GM10847 (cell line): ENCODE data around the gene AARSD1.

ENCODE experiments used
- POLR2A ChIP-seq: IDR thresholded peaks from 2 replicates; pipeline ENCODE4 v1.6.1; 2011; ENCODE audit not compliant: insufficient read length; ENCODE audit errors: extremely low read depth

Gene AARSD1, protein sequence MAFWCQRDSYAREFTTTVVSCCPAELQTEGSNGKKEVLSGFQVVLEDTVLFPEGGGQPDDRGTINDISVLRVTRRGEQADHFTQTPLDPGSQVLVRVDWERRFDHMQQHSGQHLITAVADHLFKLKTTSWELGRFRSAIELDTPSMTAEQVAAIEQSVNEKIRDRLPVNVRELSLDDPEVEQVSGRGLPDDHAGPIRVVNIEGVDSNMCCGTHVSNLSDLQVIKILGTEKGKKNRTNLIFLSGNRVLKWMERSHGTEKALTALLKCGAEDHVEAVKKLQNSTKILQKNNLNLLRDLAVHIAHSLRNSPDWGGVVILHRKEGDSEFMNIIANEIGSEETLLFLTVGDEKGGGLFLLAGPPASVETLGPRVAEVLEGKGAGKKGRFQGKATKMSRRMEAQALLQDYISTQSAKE

DNA sequence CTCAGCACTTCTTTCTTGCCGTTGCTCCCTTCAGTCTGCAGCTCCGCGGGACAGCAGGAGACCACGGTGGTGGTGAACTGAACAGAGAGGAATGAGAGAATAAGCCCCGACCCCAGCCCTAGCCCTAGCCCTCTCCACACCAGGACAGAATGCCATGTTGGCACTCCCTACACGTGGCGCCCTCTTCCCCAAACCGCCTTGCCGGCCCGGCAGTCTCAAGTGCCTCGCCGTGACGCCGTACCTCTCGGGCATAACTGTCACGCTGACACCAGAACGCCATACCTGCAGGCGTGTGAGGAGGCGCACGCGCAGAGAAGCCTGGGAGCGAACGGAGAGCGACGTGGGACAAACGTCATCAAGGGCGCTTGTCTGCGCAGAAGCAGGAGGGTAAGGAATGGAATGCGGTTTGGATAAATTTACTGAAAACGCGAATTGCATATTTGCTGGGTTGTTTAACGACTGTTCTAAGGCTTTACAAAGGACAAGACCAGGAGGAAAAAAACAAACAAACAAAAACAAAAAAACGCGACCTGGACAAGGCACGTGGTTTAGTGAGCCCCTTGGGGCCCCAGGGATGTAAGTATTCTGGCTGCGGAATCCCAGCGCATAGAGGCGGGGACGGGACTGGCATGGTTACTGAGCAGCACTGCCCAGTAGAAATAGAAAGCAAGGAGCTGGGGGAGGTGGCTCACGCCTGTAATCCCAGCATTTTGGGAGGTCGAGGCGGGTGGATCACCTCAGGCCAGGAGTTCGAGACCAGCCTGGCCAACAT lies at the start of gene AARSD1:
TSS of gene AARSD1 (minus strand) at position 294 of the 772 bp plus-strand sequence. CDS start at position 280, 14 bp downstream.
- peak; percentile 91 for TF ChIP-seq POLR2A

DNA sequence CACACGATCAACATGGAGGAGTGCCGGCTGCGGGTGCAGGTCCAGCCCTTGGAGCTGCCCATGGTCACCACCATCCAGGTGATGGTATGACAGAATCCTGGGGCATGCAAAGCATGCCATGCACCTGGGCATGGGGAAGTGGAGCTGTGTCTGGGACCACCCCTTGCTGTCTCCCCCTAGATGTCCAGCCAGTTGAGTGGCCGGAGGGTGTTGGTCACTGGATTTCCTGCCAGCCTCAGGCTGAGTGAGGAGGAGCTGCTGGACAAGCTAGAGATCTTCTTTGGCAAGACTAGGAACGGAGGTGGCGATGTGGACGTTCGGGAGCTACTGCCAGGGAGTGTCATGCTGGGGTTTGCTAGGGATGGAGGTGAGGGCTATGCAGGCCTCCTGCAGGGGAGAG lies 49.0 kb upstream of the AARSD1 start:
- no peak for TF ChIP-seq POLR2A

DNA sequence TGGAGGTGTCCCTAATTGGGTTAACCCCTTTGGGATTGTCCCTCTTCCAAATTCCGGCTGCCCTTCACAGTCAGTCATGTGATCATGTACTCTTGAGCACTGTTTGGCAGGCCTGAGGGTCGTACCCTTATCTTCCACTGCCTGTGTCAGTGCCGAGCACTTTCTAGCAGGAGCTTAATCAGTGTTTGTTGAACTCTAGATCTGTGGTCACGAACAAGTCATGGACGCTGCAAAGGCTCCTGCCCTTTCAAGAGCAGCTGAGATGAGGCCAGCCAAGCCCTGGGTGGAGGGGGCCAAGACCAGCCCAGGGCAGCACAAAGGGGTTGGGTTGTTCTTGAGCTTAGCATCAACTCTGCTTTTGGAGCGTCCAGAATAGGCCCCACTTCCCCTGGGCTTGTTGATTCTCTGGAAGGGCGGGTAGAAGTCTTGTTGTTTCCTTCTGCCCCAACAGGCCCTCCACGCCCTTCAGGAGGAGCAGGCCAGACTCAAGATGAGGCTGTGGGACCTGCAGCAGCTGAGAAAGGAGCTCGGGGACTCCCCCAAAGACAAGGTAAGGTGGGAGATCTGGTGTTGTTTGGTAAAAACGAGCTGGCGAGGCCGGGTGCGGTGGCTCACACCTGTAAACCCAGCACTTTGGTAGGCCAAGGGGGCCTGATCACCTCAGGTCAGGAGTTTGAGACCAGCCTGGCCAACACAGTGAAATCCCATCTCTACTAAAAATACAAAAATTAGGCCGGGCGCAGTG lies 47.6 kb upstream of the AARSD1 start:
- no peak for TF ChIP-seq POLR2A

DNA sequence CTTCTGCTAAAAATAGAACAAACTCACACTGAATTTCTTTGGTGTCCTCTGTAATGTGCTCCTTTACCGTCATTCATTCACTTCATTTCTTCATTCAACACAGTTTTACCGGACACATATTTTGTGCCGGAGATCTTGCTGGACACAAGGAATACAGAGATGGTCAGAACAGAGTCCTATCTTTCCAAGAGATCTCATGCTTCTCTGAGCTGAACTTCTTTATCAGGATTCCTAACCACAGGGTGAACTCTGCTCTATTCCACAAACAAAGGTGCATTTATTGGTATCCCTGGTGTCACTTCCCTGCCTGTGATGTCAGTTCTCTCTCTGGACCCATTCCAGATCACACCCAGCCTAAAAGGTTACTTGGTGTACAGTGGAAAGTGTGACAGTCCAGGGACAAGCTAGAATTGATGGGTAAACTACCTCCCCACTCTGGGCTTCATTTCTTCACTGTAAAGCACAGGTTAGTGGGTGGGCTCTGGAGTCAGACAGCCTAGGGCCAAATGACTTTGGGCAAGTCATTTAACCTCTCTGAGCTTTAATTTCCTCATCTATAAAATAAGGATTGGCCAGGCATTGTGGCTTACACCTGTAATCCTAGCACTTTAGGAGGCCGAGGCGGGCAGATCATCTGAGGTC lies 46.5 kb upstream of the AARSD1 start:
- no peak for TF ChIP-seq POLR2A

DNA sequence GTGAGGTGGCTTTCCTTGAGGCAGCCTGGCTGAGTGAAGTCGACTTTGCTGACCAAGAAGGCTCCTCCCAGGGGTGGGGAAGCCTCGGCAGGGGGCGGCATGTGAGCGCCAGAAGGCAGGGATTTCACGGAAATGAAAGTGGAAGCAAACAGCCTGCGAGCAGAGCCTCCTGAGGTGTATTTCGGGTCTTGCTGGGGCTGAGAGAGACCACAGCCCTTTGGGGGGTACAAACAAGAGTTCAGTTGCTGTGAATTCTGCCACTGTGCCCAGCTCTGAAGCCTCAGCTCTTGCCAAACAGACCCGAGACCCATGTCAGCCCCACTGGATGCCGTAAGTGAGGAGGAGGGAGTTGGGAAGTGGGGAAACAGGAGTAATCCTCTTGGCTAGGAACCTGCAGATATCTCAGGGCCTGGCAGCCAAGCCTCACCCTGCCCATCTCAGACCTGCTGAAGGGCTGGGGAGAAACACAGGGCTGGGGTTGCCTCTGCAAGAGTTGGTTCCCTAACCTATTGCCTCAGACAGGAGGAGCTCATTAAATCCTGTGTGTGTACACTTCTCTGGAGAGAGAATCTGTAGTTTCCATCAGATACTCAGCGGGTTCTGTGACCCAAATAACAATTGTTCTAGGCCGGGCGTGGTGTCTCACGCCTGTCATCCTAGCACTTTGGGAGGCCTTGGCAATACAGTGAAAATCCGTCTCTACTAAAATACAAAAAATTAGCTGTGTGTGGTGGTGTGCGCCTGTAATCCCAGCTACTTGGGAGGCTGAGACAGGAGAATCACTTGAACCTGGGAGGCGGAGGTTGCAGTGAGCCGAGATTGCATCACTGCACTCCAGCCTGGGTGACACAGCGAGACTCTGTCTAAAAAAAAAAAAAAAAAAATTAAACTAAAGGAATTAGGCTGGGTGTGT lies 42.6 kb upstream of the AARSD1 start, which contains the start of gene IFI35:
TSS of gene IFI35 (plus strand) at position 146 of the 913 bp plus-strand sequence. CDS start at position 310, 164 bp downstream.
- TF ChIP-seq POLR2A: peak; percentile 51

DNA sequence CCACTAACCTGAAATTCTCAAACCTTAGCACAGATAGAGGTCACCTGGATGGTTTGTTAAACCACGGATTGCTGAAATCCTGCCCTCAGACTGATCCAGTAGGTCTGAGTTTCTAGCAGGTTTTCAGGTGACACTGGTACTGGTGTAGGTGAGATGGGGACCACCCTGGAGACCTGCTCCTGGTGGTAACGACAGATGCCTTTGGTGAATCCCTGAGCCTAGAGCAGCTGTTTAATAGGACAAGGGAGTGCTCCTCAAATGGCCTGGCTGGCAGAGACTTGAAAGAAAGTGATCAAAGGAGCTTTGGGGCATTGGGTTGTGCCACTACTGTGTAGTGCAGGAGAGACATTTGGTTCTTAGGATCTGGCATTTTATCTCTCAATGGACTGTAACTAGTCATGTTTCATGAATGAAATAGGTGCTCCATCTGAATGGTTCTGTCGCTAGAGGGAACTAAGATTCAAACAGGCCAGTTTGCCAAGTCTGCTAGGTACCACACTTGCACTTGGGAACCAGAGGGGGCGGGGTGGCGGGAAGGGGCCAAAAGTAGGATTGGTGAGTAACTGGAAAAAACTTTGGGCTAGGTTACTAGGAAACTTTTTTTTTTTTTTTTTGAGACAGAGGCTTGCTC lies 39.4 kb upstream of the AARSD1 start:
- TF ChIP-seq POLR2A: no peak

DNA sequence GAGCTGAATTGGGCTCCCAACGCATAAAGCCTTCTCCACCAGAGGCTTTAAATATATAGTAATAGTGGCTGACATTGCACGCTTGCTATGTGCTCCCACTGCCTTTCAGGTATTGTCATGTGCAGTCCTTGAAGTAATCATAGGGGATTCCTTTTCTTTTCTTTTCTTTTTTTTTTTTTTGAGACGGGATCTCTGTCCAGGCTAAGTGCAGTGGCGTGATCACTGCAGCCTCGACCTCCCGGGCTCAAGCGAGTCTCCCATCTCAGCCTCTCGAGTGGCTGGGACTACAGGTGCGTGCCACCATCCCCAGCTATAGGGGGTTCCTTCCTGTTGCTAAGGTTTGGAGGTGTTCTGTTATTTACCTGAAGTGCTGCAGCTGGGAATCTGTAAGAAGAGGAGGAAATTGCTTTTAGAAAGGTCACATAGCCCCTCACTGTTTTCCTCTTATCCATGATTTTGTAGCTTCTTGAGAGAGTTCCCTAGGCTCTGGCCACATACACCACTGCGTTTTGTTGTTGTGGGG lies 34.8 kb upstream of the AARSD1 start:
- no peak for TF ChIP-seq POLR2A

DNA sequence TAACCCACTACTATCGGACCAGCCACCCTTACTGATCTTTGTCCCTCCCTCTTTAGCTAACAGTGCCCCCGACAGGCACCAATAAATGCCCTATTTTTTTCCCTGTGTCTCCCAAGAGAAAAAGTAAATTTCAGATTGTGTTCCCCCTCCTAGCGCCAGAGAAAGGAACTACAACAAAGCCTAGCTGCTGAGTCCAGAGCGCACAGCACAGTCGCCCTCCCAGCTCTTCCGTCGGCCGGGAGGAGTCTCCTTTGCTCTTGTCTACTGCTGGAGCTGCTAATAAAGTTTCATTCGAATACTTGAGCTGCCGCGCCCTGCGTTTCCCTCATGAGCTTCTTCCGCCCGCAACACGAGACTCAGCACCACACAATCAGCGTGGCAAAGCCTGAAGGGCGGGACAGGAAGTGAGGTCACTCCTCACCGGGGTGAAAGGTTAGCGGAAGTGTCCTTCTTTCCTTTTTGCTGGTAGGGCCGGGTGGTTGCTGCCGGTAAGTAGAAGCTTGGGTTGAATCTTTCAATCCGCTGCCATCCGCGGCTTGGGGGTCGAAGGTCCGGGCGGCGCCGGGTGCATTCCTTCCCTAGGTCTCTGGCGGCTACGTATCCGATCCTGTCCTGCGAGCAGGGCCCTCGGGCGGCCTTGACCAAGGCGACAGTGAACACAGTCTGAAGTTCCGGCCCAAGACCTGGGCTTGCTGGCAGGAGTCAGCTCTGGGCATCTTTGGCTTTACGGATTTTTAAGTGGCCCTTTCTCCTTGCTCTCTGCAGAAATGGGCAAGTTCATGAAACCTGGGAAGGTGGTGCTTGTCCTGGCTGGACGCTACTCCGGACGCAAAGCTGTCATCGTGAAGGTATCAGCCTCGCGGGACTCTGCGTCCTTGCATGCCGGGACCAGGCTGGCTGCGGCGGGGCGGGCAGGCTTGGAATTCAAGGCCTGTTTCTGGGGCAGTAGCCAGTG lies 34.0 kb upstream of the AARSD1 start, which contains the start of gene RPL27:
TSS of gene RPL27 (plus strand) at position 436 of the 955 bp plus-strand sequence. CDS start at position 768, 332 bp downstream.
- peak; percentile 57 for TF ChIP-seq POLR2A

DNA sequence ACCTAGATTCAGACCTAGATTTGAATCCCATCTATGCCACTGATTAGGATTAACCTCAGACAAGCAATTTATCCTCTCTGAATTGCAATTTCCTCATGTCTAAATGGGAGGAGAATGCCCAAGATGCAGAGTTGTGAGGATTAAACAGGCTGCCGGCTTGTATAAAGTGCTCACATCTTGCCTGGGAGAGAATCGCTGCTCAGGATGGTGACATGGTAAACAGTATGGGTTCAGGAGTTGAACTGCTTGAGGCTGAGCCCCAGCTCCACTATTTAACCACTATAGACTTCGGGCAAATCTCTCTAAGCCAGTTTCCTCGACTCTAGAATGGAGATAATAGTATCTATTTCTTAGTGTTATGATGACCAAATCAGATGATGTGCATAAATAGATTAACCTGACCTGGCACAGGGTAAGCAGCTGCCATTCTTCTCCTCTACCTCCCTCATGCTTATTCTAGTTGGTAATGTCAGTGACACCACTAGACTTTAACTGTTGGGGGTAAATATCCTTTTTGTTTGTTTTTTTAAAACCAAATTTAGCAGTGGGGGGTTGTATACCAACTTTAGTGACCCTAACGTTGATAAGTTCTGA lies 33.2 kb upstream of the AARSD1 start:
- no peak for TF ChIP-seq POLR2A

DNA sequence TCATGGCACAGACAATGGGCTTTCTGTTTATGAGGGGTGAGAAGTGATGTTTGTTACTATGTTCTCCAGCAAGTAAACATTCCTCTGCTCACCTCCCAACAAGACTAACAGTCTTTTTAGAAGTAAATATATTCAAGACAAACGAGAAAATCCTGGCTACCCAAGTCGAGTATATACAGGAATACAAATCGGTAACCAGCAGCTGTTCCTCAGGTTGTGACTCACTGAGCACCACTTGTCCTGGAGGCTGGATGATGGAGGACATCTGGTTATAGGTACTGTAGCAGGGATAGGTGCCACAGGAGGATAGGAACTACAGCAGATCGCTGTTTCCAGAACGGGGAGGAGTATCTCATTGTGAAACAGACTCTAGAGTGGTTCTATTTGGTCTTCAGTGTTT lies 28.6 kb upstream of the AARSD1 start:
- TF ChIP-seq POLR2A: no peak

DNA sequence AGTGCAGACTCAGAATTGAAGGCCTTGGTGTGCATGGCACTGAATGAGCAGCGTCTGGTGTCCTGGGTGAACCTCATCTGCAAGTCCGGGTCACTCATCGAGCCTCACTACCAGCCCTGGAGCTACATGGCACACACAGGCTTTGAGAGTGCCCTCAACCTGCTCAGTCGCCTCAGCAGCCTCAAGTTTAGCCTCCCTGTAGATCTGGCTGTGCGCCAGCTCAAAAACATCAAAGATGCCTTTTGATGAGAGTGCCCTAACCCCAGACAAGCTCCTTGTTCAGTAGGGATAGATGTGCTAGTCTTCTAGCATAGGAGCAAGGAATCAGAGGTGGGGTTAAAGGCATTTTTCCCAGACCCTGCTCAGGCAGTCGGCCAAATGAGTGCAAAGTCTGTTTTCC lies 27.2 kb upstream of the AARSD1 start:
- no peak for TF ChIP-seq POLR2A
